GM12872 (cell line): ENCODE measurements around the gene PTPRCAP.

Experiments used
- CTCF ChIP-seq: IDR thresholded peaks from 3 replicates; pipeline ENCODE4 v1.5.1; 2011; ENCODE audit warnings: low read depth, mild to moderate bottlenecking, low read length, moderate library complexity; ENCODE audit not compliant: insufficient read depth

Gene PTPRCAP

GRCh38 chr11:67405688-67406339 lies 31.7 kb downstream of the PTPRCAP start:
- no peak for TF ChIP-seq CTCF

- no peak for TF ChIP-seq CTCF
Measured at GRCh38 chr11:67405196-67405567, 32.3 kb downstream of the PTPRCAP start.

DNA sequence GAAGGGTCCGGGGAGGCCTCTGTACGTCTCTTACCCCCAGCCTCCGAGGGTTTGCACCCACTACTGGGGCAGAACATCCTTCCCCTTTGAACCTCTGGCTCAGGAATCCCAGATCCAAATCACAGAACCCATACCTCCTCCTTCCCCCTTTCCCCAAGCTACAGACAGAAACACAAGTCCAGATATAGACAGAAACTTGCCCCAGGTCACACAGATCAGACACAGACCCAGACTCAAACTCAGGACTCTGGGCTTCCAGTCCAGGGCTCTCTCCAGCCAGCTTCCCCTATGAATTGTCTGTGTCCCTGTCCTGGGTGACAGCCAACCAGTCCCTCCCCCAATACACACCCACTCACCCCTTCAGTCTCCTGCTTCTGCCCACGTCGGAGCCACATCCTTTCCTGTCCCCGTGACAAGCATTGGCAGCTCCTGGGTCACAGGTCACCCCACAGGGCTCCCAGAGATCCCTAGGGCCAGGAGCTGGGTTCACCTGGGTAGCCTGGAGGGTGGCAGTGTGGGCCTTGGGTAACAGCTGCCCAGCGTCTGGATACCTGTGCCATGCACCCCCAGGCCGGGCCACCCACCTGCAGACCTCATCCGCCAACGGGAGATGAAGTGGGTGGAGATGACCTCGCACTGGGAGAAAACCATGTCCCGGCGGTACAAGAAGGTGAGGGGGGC lies 32.8 kb downstream of the PTPRCAP start:
- TF ChIP-seq CTCF = no peak

GRCh38 chr11:67401495-67402191 lies 35.8 kb downstream of the PTPRCAP start, which contains the start of gene PPP1CA:
PPP1CA (minus strand) TSS chr11:67401858; CDS start chr11:67401782, 76 bp downstream.
- peak; percentile 31; the same call in 1 of the 3 replicates for TF ChIP-seq CTCF

DNA sequence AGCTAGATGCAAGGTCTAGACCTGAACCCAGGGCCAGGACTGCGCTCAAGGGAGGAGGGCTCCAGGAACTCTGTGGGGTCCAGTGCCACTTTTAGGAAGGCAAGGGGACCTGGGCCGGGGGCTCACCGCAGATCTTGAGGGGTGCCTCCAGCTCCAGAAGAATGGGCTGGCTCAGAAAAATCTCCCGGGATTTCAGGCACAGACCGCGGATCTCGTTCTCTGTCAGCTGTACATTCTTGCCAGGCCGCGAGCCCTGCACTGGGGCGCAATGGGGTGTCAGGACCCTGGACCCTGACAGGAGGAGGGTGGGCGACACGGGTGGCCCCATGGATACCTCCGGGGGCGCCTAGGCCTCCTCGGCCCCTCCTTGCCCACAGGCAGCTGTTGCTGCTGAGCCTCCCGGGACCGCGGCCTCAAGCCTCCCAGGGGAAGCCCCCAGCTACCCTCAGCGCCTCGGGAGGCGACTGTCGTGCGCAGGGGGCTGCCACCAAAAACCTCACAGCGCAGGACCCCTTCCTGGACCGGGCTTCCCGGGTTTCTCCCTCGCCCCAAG lies 36.5 kb downstream of the PTPRCAP start:
- no peak for TF ChIP-seq CTCF

DNA sequence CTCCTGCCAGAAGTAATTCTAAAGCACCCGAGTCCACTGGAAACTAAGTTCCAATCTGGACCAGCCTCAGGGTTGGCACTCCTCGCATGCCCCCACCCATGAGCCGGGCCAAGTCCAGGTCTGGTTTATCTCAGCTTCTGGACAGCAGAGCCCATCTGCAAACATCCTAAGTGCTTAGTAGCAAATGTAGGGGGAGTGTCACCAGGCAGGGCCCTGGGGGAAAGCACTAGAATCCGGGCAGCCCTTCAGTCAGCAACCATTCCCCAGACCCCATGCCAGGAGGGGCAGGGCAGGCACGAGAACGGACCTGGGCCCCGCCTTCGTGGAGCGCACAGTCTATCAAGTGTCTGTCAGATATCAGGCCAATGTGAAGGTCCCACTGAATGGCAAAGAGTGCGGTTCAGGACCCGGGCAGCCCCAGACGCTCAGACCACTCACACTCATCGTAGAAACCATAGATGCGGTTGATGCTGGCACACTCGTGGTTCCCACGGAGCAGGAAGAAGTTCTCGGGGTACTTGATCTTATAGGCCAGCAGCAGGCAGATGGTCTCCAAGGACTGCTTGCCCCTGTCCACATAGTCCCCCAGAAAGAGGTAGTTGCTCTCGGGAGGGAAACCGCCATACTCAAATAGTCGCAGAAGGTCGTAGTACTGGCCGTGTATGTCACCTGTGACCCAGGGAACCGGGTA lies 37.1 kb downstream of the PTPRCAP start:
- TF ChIP-seq CTCF = no peak
